Brain microvascular endothelial cell (primary cell): ENCODE measurements around the gene DMPK.

Experiments
- DNase-seq: peaks from one replicate; pipeline ENCODE4 v3.0.0-alpha.2; 2020
- H3K27ac ChIP-seq: fragments of 250-450 bp; sonication (Bioruptor Pico); 2 replicates; pipeline ENCODE4 v1.5.1; 2020; ENCODE audit warnings: mild to moderate bottlenecking, moderate library complexity
- H3K27me3 ChIP-seq: fragments of 250-450 bp; sonication (Bioruptor Pico); replicated peaks from 2 replicates; pipeline ENCODE4 v1.5.1; 2020; ENCODE audit warnings: mild to moderate bottlenecking
- H3K36me3 ChIP-seq: fragments of 250-450 bp; sonication (Bioruptor Pico); replicated peaks from 2 replicates; pipeline ENCODE4 v1.5.1; 2020; ENCODE audit warnings: mild to moderate bottlenecking
- H3K4me3 ChIP-seq: 2 replicates; pipeline ENCODE4 v1.5.1; 2011; ENCODE audit warnings: low read depth, mild to moderate bottlenecking, control low read depth, low read length, moderate library complexity
- CTCF ChIP-seq: IDR thresholded peaks from 2 replicates; pipeline ENCODE4 v1.5.1; 2011; ENCODE audit warnings: low read depth, mild to moderate bottlenecking, moderate library complexity, low read length, control low read depth, inconsistent platforms; ENCODE audit errors: missing control alignments
- in situ Hi-C: cut with HindIII; loops from 2 replicates; pipeline ENCODE4 v1.10.0; 2017; ENCODE audit warnings: low sequenced_read_pairs, low pct_ligation_motif_present

The DMPK gene

GRCh38 chr19:45772912-45773311 lies 9.4 kb downstream of the DMPK start:
- Histone ChIP-seq H3K27ac (no peak overlapping the region), H3K4me3 (no peak overlapping the region), H3K27me3 (no peaks in the 10 kb centered on the region), H3K36me3 (peaks cover 19% of the 10 kb centered on the region)
- no peak for DNase-seq
- in situ Hi-C loops = no loop called here
- TF ChIP-seq CTCF = no peak

DNA sequence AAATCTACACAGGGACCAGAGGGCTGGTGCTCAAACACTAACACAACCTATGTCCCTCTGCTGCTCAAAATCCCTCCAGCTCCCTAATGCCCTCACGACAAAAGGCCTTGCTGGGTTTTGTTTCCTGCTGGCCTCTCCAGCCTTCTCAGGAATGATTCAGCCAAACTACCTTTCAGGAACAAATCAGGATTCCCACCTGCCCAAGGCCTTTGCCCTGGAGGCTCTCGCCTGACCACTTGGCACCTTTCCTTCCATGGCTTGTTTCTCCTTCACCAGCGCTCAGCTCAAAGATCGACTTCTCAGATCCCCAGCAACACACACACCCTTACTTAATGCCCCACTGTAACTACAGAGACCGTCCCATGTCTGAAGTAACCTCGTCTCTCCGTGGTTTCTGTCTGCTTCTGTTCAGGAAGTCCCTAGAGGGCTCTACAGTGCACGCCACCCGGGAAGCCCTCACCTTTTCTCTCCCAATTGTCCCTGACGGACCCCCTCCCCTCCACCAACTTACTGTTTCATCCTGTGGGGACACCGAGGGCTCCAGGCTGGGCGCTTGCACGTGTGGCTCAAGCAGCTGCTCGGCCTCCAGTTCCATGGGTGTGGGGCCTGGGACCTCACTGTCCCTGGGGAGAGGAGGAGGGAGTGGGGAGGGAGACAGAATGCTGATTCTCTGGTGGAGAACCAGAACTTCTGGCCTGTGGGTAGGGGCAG lies 10.0 kb downstream of the DMPK start:
- Histone ChIP-seq H3K27ac (no peak overlapping the region), H3K27me3 (no peaks in the 10 kb centered on the region), H3K4me3 (no peak overlapping the region), H3K36me3 (peaks cover 12% of the 10 kb centered on the region)
- TF ChIP-seq CTCF = no peak
- in situ Hi-C loops = no loop called here
- no peak for DNase-seq

GRCh38 chr19:45771311-45771933 lies 10.9 kb downstream of the DMPK start:
- no peak for TF ChIP-seq CTCF
- DNase-seq = no peak
- in situ Hi-C loops = no loop called here
- H3K27me3 ChIP-seq = no peaks in the 10 kb centered on the region
- H3K4me3 ChIP-seq = no peak overlapping the region
- H3K27ac ChIP-seq = no peak overlapping the region
- H3K36me3 ChIP-seq = peaks cover 4% of the 10 kb centered on the region

- peak overlapping the region; percentile 62 for H3K4me3 ChIP-seq
- DNase-seq = peak; percentile 98
- peak overlapping the region; percentile 73 for H3K27ac ChIP-seq
- in situ Hi-C loops = no loop called here
- H3K27me3 ChIP-seq = no peaks in the 10 kb centered on the region
- peak; percentile 77 for TF ChIP-seq CTCF
- H3K36me3 ChIP-seq = peaks cover 3% of the 10 kb centered on the region
Measured at GRCh38 chr19:45770192-45771101, 11.8 kb downstream of the DMPK start.

GRCh38 chr19:45769821-45770191 lies 12.5 kb downstream of the DMPK start:
- Histone ChIP-seq H3K27ac (peak overlapping the region; percentile 73), H3K36me3 (peaks cover 3% of the 10 kb centered on the region), H3K27me3 (no peaks in the 10 kb centered on the region), H3K4me3 (peak overlapping the region; percentile 62)
- in situ Hi-C loops = no loop called here
- peak; percentile 39 for DNase-seq
- TF ChIP-seq CTCF = no peak
